ENCODE data around the gene CAMK1D. TPM values are rescaled to one million over a fixed set of nuclear protein-coding genes. Genes with fewer than 3 reads are reported as not detected.
"Not testable (repeated sequence)": the region's sequence is repeated elsewhere in the genome, so short reads cannot be mapped to it uniquely, and the experiment has no call there.

CAMK1D gene
- total RNA-seq, 2 experiments from 2014 or later = 7.5 to 9.0 TPM

DNA sequence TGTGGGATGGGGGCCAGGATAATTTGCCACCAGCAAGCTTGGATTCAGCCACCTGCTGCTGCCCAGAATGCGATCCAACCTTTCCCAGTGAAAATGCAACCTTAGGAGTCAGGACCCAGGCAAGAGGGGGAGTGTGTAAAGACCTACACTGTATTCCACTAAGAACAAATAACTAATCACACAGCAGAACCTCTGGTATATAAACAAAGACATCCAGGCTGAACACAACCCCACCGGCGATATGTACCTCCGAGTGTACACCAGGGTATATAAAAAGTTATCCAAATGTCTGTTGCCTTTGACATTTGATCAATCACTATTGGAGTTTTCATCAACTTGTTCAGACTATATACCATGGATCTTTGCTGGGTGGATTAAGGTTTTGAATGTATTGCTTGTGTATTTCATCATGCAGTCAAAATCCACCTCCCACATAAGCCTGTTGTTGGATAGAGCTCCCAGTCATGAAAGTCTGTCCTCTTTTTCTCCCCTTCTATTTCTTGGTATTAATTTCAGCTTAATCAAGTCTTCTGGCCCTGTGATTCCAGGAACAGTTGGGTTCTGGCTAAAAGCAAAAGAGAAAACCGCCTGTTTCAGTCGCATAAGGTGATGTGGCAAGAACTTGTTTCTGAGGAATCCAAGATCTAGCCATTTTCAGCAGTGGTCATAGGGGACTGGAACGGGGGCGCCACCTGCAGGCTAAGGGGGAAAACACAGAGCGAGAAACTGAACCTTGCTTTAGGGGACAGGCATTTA, 361.4 kb downstream of the CAMK1D start:
- no peaks in the 10 kb centered on the region for H3K36me3 Mint-ChIP-seq
- DNase-seq = peak; percentile 84
- no peaks in the 10 kb centered on the region for H3K9me3 Mint-ChIP-seq
- H3K27ac Mint-ChIP-seq = peak overlapping the region; percentile 62
- POLR2A ChIA-PET = no interaction called here
- peak; percentile 81 for ATAC-seq (ENCODE audit: low read depth)
- no peaks in the 10 kb centered on the region for H3K27me3 Mint-ChIP-seq
- H3K4me3 Mint-ChIP-seq = peak overlapping the region; percentile 33
- H3K4me1 Mint-ChIP-seq = peaks cover 19% of the 10 kb centered on the region

DNA sequence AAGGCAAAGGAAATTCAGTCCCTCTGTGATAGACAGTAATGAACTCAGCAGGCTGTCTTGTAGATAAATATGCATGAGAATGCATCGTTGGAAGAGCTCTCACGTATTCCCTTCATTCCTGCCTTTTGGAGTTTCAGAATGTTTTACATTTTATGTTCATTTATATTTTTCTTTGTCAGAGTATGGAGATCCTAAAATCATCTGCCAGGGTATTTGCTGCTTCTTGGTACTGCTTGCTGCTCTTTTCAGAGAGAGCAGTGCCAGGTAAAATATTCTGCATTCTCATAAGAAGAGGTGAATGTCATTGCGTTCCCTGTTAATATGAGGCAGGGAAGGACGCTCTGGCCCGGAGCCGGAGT, 362.0 kb downstream of the CAMK1D start:
- POLR2A ChIA-PET = no interaction called here

GRCh38 chr10:12712293-12712983, 363.1 kb downstream of the CAMK1D start:
- no peaks in the 10 kb centered on the region for H3K36me3 Mint-ChIP-seq
- no peaks in the 10 kb centered on the region for H3K27me3 Mint-ChIP-seq
- H3K9me3 Mint-ChIP-seq = no peaks in the 10 kb centered on the region
- no peak overlapping the region for H3K27ac Mint-ChIP-seq
- ATAC-seq (ENCODE audit: low read depth) = no peak
- no peak overlapping the region for H3K4me3 Mint-ChIP-seq
- no peak for DNase-seq
- peaks cover 16% of the 10 kb centered on the region for H3K4me1 Mint-ChIP-seq
- POLR2A ChIA-PET = no interaction called here

More for the DNA sequence above, 362.0 kb downstream of the CAMK1D start:
- Mint-ChIP-seq H3K4me3 (no peak overlapping the region), H3K27ac (no peak overlapping the region), H3K4me1 (peaks cover 19% of the 10 kb centered on the region), H3K27me3 (no peaks in the 10 kb centered on the region), H3K36me3 (no peaks in the 10 kb centered on the region), H3K9me3 (no peaks in the 10 kb centered on the region)
- ATAC-seq (ENCODE audit: low read depth) (no peak), DNase-seq (no peak)

DNA sequence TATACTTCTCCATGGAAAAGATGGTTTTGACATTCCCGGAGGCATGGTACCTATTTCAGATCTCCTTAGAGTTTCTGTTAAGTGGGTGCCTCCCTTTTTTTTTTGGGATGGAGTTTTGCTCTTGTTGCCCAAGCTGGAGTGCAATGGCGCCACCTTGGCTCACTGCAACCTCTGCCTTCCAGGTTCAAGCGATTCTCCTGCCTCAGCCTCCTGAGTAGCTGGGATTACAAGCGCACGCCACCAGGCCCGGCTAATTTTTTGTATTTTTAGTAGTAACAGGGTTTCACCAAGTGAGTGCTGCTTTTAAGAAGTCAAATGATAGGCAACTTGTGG, 363.6 kb downstream of the CAMK1D start:
- H3K9me3 Mint-ChIP-seq; POLR2A ChIA-PET; H3K27ac Mint-ChIP-seq; DNase-seq; H3K27me3 Mint-ChIP-seq; H3K36me3 Mint-ChIP-seq; ATAC-seq (ENCODE audit: low read depth); H3K4me3 Mint-ChIP-seq: not testable (repeated sequence)
- H3K4me1 Mint-ChIP-seq = peaks cover 16% of the 10 kb centered on the region

GRCh38 chr10:12716042-12716441, 366.7 kb downstream of the CAMK1D start:
- no peak overlapping the region for H3K4me3 Mint-ChIP-seq
- no peak for ATAC-seq (ENCODE audit: low read depth)
- no peak for DNase-seq
- H3K27ac Mint-ChIP-seq = no peak overlapping the region
- H3K27me3 Mint-ChIP-seq = no peaks in the 10 kb centered on the region
- POLR2A ChIA-PET = no interaction called here
- peaks cover 2% of the 10 kb centered on the region for H3K36me3 Mint-ChIP-seq
- H3K4me1 Mint-ChIP-seq = peaks cover 4% of the 10 kb centered on the region
- peaks cover 2% of the 10 kb centered on the region for H3K9me3 Mint-ChIP-seq

GRCh38 chr10:12717981-12718707, 368.8 kb downstream of the CAMK1D start:
- Mint-ChIP-seq H3K4me3 (no peak overlapping the region), H3K27ac (no peak overlapping the region), H3K27me3 (no peaks in the 10 kb centered on the region), H3K9me3 (peaks cover 2% of the 10 kb centered on the region), H3K36me3 (peaks cover 2% of the 10 kb centered on the region), H3K4me1 (no peaks in the 10 kb centered on the region)
- POLR2A ChIA-PET = no interaction called here
- DNase-seq = no peak
- ATAC-seq (ENCODE audit: low read depth) = no peak

DNA sequence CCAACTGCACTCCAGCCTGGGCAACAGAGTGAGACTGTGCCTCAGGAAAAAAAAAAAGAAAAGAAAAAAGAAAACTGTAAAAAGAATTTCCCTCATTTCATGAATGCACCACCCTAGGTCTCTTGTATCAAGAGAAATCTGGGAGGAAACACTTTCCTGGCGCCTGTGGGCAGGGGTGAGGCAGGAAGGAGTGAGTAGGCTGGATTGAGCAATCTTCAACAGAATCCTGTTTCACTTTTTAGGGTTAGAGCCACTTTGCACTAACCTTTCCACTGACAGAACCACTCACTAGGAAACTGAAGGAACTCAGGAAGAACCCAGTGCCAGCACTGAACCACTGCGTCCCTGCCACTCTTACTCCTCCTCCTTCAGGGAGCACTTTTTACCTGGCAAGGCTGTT, 370.0 kb downstream of the CAMK1D start:
- POLR2A ChIA-PET = no interaction called here
- DNase-seq = no peak
- no peak overlapping the region for H3K4me3 Mint-ChIP-seq
- peaks cover 2% of the 10 kb centered on the region for H3K36me3 Mint-ChIP-seq
- no peaks in the 10 kb centered on the region for H3K4me1 Mint-ChIP-seq
- H3K27ac Mint-ChIP-seq = no peak overlapping the region
- no peak for ATAC-seq (ENCODE audit: low read depth)
- H3K9me3 Mint-ChIP-seq = peaks cover 2% of the 10 kb centered on the region
- H3K27me3 Mint-ChIP-seq = no peaks in the 10 kb centered on the region

DNA sequence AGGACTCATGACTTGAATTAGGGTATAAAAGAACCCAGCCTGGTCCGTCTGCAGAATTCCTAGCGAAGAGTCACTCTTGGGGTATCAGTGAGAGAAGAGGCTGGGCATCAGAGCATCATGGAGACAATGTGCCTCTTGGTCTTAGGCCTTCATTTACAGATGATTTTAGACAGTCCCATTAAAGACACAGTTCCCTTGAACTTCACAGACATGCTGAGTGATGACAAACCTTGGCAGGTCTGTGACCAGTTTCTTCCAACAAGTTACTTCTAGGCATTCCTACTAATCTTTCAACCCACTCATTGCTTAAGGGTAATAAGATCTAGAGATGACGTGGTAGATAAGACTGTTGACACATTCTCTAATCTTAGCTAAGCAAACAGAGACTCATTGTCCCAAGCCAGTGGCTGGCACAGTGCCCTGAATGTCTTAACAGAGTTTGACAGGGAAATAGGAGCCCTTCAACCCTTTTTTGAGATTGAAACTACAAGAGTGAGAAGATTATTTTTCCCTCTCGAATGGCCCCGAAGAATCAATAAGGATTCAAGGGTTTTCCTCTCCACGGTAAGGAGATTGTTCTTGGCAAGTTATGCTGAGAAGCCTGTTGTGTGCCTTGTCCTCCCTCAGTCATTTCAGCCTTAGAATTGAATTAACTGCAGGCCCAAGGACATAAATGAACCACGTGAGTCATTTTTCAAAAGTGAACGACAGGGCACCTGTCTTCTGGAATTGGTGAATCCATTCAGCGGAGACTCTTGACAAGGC, 371.1 kb downstream of the CAMK1D start:
- Mint-ChIP-seq H3K9me3 (peaks cover 2% of the 10 kb centered on the region), H3K4me1 (no peaks in the 10 kb centered on the region), H3K27me3 (no peaks in the 10 kb centered on the region), H3K36me3 (peaks cover 2% of the 10 kb centered on the region), H3K4me3 (no peak overlapping the region), H3K27ac (no peak overlapping the region)
- DNase-seq (no peak), ATAC-seq (ENCODE audit: low read depth) (no peak)
- POLR2A ChIA-PET = no interaction called here

DNA sequence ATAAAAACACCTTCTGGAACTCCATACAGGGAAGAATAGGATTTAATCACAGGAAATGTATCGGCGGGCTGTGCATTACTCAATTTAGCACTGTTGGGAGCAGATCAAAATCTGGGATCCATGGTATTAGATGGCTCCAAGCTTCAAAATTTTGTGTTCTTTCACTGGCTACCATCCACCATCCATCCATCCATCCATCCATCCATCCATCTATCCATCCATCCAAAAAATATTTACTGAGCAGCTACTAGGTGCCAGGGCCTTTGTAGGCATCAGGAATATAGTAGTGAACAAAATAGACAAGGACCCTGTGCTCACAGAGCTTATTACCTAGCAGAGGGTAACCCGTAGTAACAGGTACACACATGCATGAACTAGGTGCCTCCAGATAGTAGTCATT, 372.0 kb downstream of the CAMK1D start:
- no peaks in the 10 kb centered on the region for H3K4me1 Mint-ChIP-seq
- DNase-seq (no peak), ATAC-seq (ENCODE audit: low read depth) (no peak)
- H3K4me3 Mint-ChIP-seq = no peak overlapping the region
- H3K27me3 Mint-ChIP-seq = no peaks in the 10 kb centered on the region
- POLR2A ChIA-PET = no interaction called here
- H3K27ac Mint-ChIP-seq = no peak overlapping the region
- peaks cover 2% of the 10 kb centered on the region for H3K36me3 Mint-ChIP-seq
- peaks cover 2% of the 10 kb centered on the region for H3K9me3 Mint-ChIP-seq

- H3K27me3 Mint-ChIP-seq = no peaks in the 10 kb centered on the region
- peaks cover 2% of the 10 kb centered on the region for H3K9me3 Mint-ChIP-seq
- POLR2A ChIA-PET = no interaction called here
- no peak overlapping the region for H3K27ac Mint-ChIP-seq
- ATAC-seq (ENCODE audit: low read depth) (no peak), DNase-seq (no peak)
- peaks cover 2% of the 10 kb centered on the region for H3K36me3 Mint-ChIP-seq
- H3K4me1 Mint-ChIP-seq = no peaks in the 10 kb centered on the region
- H3K4me3 Mint-ChIP-seq = no peak overlapping the region
Measured at GRCh38 chr10:12723220-12723619, 373.9 kb downstream of the CAMK1D start.

DNA sequence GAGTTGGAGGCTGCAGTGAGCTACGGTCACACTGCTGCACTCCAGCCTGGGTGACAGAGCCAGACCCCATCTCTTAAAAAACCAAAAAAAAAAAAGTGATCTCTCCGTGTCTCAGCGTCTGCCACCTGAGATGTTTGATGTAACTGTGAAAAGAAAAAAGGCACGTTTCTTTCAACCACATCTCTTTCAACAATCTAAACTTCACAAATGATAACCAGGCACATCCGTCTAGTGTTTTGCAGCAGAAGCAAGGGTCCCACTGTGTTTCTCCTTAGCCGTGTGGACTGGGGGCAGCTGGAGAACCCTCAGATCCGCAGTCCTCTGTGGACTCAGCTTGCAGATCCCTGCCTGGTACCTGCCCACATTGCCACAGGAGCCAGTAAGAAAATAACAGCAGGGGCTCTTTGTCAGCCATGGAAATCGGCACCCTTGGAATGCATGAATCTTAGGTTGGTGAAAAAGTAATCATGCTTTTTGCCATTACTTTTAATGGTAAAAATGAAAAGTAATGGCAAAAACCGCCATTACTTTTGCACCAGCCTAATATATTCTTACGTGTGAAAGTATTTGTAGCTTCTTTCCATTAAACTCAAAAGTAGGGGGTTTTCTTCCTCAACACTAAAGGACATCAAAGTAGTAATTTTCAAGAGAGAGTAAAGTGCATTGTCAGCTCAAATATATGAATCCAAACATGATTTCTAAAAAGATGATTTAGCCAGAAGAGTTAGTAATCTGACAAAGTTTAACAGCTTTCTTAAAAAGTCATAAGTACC, 375.6 kb downstream of the CAMK1D start:
- ATAC-seq (ENCODE audit: low read depth) (no peak), DNase-seq (no peak)
- no peak overlapping the region for H3K27ac Mint-ChIP-seq
- H3K9me3 Mint-ChIP-seq = no peaks in the 10 kb centered on the region
- POLR2A ChIA-PET = no interaction called here
- no peaks in the 10 kb centered on the region for H3K4me1 Mint-ChIP-seq
- no peaks in the 10 kb centered on the region for H3K27me3 Mint-ChIP-seq
- no peak overlapping the region for H3K4me3 Mint-ChIP-seq
- no peaks in the 10 kb centered on the region for H3K36me3 Mint-ChIP-seq

DNA sequence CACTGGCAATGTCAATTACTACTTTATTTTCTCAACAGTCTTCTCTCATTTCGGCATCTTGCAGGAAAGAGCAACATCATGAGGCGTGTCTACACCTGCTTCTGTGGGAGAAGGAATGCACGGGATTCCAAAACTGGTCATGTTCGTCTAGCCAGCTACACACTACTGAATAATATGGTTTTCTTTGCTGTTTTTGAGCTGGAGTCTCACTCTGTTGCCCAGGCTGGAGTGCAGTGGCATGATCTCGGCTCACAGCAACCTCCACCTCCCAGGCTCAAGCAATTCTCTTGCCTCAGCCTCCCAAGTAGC, 376.2 kb downstream of the CAMK1D start:
- H3K4me3 Mint-ChIP-seq; H3K4me1 Mint-ChIP-seq; DNase-seq; H3K27me3 Mint-ChIP-seq; H3K36me3 Mint-ChIP-seq; H3K9me3 Mint-ChIP-seq; POLR2A ChIA-PET; ATAC-seq (ENCODE audit: low read depth); H3K27ac Mint-ChIP-seq: not testable (repeated sequence)
